Right cardiac atrium (tissue), 5 donors: Measurements from ENCODE around the gene ARHGEF37. TPM values are rescaled to one million over a fixed set of nuclear protein-coding genes. Genes with fewer than 3 reads are reported as not detected.

Experiments
- ATAC-seq, 2 donors: fragments of 200-7000 bp; cut with Tn5 transposase; one replicate each; pipeline versions ENCODE4 v1.8.0 to v1.9.1; 2020; ENCODE audit warnings: moderate library complexity in 2 of 2, mild to moderate bottlenecking in 1 of 2
- DNase-seq, 3 donors: peaks; one replicate each; pipeline ENCODE4 v3.0.0-alpha.2; 2020
- H3K27ac ChIP-seq: one replicate; pipeline ENCODE4 v1.5.1; 2013; ENCODE audit warnings: mild to moderate bottlenecking, low read length, control low read depth, moderate library complexity
- H3K27me3 ChIP-seq: one replicate; pipeline ENCODE4 v1.6.1; 2013; ENCODE audit not compliant: control insufficient read depth, insufficient read depth
- H3K4me1 ChIP-seq: one replicate; pipeline ENCODE4 v1.6.1; 2013; ENCODE audit warnings: low read length; ENCODE audit not compliant: control insufficient read depth, insufficient read depth
- H3K4me3 ChIP-seq: one replicate; pipeline ENCODE4 v1.5.1; 2013; ENCODE audit warnings: low read length, control low read depth
- H3K9me3 ChIP-seq: one replicate; pipeline ENCODE4 v1.6.1; 2013; ENCODE audit warnings: low read length; ENCODE audit not compliant: control insufficient read depth
- WGBS: extraction: QIAGEN DNeasy Blood & Tissue Kit; methylation state at CpG from one replicate; pipeline ENCODE4 v1.1.7; 2013; 5-methylcytosine and 5-hydroxymethylcytosine counted together
- intact Hi-C, 4 donors: fragments of 100-400 bp; cut with DNase I; formaldehyde crosslinking; loops; one replicate each; pipeline versions ENCODE4 v1.11.0 to v1.14.0; 2022 to 2023
- polyA plus RNA-seq: library from polyadenylated mRNA; stranded (reverse); fragments of 200-250 nt; gene quantifications from one replicate; pipeline ENCODE4 v1.2.3, GENCODE V29; 2013
- total RNA-seq, 4 donors: library from RNA; stranded (reverse); fragmentation: NEBNext Ultra II Directional; extraction: Animal tissue kit (Norgen Biotek cat#: 25700); gene quantifications; one replicate each; pipeline ENCODE4 v1.2.1, GENCODE V29; 2021
- donor health status: healthy with polysubstance abuse.
- donor health status: DM: no; HTN: yes; CAD: no.
- donor health status: DM: no; HTN: no; CAD: no.
- donor health status: DM: no; HTN: yes; CAD: no; lungs with severe emphysema.
- donor health status: DM: yes; HTN: yes; CAD: no.

The ARHGEF37 gene
- total and polyA plus RNA-seq, 5 donors = 10.4 to 25.7 (median 23.0) TPM

- H3K27ac ChIP-seq = no peak overlapping the region
These were observed 19.6 kb downstream of the ARHGEF37 start for GRCh38 chr5:149600932-149601331.

GRCh38 chr5:149603210-149603609 lies 21.9 kb downstream of the ARHGEF37 start:
- intact Hi-C loops = no loop called here
- ATAC-seq (no peak), DNase-seq (no peak)
- 92% methylated on average over 4 of the region's 4 CpGs for WGBS
- no peaks in the 10 kb centered on the region for H3K27me3 ChIP-seq
- H3K4me3 ChIP-seq = no peak overlapping the region
- no peaks in the 10 kb centered on the region for H3K9me3 ChIP-seq
- no peak overlapping the region for H3K27ac ChIP-seq
- H3K4me1 ChIP-seq = peaks cover 5% of the 10 kb centered on the region

More at GRCh38 chr5:149600932-149601331, 19.6 kb downstream of the ARHGEF37 start:
- peaks cover 6% of the 10 kb centered on the region for H3K4me1 ChIP-seq
- no peaks in the 10 kb centered on the region for H3K9me3 ChIP-seq
- no peak overlapping the region for H3K4me3 ChIP-seq
- intact Hi-C loops = no loop called here
- DNase-seq (no peak), ATAC-seq (no peak)
- no peaks in the 10 kb centered on the region for H3K27me3 ChIP-seq
- WGBS = 87% methylated on average over 3 of the region's 3 CpGs

DNA sequence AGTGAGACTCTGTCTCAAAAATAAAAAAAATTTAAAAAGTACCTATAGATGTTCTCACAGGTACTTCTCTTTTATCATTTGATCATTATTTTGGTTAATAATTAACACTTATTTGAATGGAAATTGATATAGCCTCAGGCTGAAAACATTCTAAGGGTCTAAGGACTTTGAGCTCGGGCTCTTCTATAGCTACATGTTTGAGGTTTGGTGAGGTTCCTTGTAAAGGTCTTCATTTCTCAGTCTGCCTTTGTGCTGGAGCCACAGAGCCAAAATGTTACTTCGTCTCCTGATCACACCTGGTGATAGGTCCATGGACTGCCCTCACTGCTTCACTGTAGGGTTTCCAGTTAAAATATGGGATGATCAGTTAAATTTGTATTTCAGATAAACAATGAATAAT lies 22.6 kb downstream of the ARHGEF37 start:
- ATAC-seq = no peak
- Histone ChIP-seq H3K4me1 (peaks cover 5% of the 10 kb centered on the region), H3K27ac (no peak overlapping the region), H3K9me3 (no peaks in the 10 kb centered on the region), H3K4me3 (no peak overlapping the region), H3K27me3 (no peaks in the 10 kb centered on the region)
- DNase-seq = no peak
- intact Hi-C loops = no loop called here
- 95% methylated on average over 2 of the region's 2 CpGs for WGBS

GRCh38 chr5:149604321-149604720 lies 23.0 kb downstream of the ARHGEF37 start:
- Histone ChIP-seq H3K27ac (no peak overlapping the region), H3K9me3 (no peaks in the 10 kb centered on the region), H3K27me3 (no peaks in the 10 kb centered on the region), H3K4me3 (no peak overlapping the region), H3K4me1 (peaks cover 5% of the 10 kb centered on the region)
- ATAC-seq (no peak), DNase-seq (no peak)
- intact Hi-C loops = no loop called here
- 93% methylated on average over 1 of the region's 1 CpG for WGBS

- Histone ChIP-seq H3K4me1 (peaks cover 5% of the 10 kb centered on the region), H3K27me3 (no peaks in the 10 kb centered on the region), H3K4me3 (no peak overlapping the region), H3K9me3 (no peaks in the 10 kb centered on the region), H3K27ac (no peak overlapping the region)
- DNase-seq (no peak), ATAC-seq (no peak)
- intact Hi-C loops = no loop called here
- 84% methylated on average over 5 of the region's 5 CpGs for WGBS
These were observed 24.2 kb downstream of the ARHGEF37 start for GRCh38 chr5:149605354-149605997.

DNA sequence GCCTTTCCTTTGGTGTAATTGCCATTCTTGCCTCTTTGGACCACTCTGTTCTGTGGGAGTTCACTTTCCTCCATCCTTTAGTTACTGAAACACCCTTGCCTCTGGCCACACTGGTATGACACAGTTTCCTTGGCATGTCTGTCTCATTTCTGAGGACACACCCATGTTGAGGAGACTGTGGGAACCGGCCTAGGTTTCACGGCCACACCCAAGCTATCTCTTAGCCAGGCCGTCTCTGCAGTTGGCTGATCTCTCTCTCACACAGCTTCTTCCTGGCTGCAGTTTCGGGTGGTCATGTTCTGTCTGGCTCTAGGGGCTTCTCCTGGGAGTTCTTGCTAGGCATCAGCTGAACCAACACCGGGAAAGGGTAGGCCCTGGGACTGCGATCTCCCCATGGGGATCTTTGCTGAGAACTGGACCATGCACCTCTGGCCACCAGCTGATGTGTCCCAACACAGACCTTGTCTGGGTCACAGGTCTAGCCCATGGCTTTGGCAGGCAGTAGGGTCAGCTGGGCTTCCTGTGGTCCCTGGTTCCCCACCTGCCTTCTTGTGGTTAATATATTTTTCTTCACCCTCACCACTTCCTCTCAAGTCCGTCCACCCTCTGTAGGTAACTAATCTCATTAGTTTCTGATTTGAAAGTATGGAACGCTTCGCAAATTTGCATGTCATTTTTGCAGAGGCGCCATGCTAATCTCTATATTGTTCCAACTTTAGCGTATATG lies 24.9 kb downstream of the ARHGEF37 start:
- H3K4me3 ChIP-seq = no peak overlapping the region
- DNase-seq (peak in 2 of 3 donors; percentile 69 to 74), ATAC-seq (peak; percentile 91 to 97)
- H3K9me3 ChIP-seq = no peaks in the 10 kb centered on the region
- H3K27ac ChIP-seq = peak overlapping the region; percentile 6
- intact Hi-C loops = no loop called here
- H3K27me3 ChIP-seq = no peaks in the 10 kb centered on the region
- peaks cover 5% of the 10 kb centered on the region for H3K4me1 ChIP-seq
- 66% methylated on average over 11 of the region's 11 CpGs for WGBS

GRCh38 chr5:149608936-149609545 lies 27.7 kb downstream of the ARHGEF37 start:
- intact Hi-C loops = no loop called here
- DNase-seq (no peak), ATAC-seq (no peak)
- 92% methylated on average over 4 of the region's 4 CpGs for WGBS
- no peaks in the 10 kb centered on the region for H3K9me3 ChIP-seq
- H3K4me1 ChIP-seq = peaks cover 5% of the 10 kb centered on the region
- no peak overlapping the region for H3K4me3 ChIP-seq
- no peaks in the 10 kb centered on the region for H3K27me3 ChIP-seq
- no peak overlapping the region for H3K27ac ChIP-seq

DNA sequence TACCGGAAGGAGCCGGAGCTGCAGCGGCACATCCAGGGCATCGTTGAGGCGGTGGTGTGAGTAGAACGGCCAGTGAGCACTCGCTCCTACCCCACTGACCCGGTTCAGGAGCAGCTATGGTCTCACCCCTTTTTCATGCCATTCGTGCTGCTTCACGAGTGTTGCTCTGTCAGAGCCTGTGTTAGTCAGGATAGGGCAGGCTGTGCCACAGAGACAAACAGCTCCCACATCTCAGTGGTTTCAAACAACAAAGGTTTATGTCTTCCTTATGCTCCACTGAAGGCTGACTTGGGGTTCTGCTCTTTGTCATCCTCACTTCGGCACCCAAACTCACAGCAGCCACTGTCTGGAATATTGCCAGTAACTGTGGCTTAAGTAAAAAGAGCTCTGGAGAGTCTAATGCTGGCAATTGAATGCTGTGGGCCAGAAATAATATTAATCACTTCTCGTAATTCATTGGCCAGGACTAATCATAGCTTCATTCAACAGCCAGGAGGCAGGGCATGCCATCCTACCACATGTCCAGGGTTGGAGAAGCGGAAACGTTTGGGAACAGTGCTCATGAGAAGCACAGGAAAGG lies 28.4 kb downstream of the ARHGEF37 start:
- ATAC-seq (no peak), DNase-seq (no peak)
- 86% methylated on average over 14 of the region's 14 CpGs for WGBS
- Histone ChIP-seq H3K27me3 (no peaks in the 10 kb centered on the region), H3K9me3 (no peaks in the 10 kb centered on the region), H3K4me3 (no peak overlapping the region), H3K4me1 (peaks cover 5% of the 10 kb centered on the region), H3K27ac (no peak overlapping the region)
- intact Hi-C loops = no loop called here

DNA sequence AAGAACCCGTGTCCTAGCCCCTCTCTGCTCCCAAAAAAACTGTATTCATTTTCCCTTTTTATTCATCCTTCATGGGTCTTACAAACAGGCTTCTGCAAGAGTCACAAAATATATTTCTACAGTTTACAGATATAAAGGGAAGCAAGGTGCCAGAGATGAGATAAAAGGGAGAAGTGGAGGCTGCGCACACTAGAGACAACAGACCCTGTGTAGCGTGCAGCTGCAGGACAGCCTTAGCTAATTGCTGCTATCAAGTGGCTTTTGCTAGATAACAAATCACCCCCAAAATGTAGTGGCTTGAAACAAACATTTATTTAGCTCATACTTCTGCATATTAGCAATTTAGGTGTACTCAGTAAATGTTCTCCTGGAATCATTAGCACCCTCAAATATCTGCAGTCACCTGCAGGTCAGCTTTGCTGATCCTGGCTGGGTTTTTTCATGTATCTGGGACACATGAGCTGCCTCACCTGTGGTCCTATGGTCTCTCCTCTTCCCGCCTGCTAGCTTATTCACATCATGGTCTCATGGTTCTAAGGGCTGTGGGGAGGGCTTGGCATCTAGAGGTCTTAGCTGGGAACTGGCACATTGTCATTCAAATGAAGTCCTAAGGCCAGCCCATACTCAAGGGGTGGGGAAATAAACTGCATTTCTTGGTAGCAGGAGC lies 29.4 kb downstream of the ARHGEF37 start:
- 88% methylated on average over 4 of the region's 4 CpGs for WGBS

DNA sequence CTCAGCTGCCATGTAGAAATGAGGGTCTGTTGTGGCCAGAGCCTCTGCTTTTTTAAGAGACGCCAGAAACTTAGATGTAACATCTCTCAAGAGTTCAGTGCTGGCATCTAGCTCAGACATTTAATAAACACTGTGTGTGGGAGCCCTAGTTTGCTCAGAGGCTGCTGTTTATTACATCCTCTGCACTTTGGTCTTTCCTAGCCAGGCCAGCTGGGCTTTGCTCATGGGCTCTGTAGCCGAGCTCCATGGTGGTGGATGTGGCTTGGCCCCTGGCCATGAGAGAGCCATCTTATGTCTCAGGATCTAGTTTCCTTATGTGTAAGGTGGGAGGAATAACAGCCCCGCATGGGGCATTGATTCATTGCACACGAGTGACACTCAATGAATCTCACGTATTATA lies 30.0 kb downstream of the ARHGEF37 start:
- peak in 2 of 3 donors; percentile 43 to 83 for DNase-seq
- Histone ChIP-seq H3K4me3 (no peak overlapping the region), H3K9me3 (no peaks in the 10 kb centered on the region), H3K27me3 (no peaks in the 10 kb centered on the region), H3K27ac (no peak overlapping the region), H3K4me1 (no peaks in the 10 kb centered on the region)
- intact Hi-C loops = no loop called here
- peak; percentile 45 to 55 for ATAC-seq
- 62% methylated on average over 5 of the region's 5 CpGs for WGBS

More for the DNA sequence above, 29.4 kb downstream of the ARHGEF37 start:
- DNase-seq = no peak
- Histone ChIP-seq H3K4me1 (peaks cover 5% of the 10 kb centered on the region), H3K27ac (no peak overlapping the region), H3K27me3 (no peaks in the 10 kb centered on the region), H3K4me3 (no peak overlapping the region), H3K9me3 (no peaks in the 10 kb centered on the region)
- intact Hi-C loops = no loop called here
- ATAC-seq = peak in 1 of 2 donors; percentile 8
